GM18868 (cell line): ENCODE measurements around the gene PGF.
"Not testable (repeated sequence)": the region's sequence is repeated elsewhere in the genome, so short reads cannot be mapped to it uniquely, and the experiment has no call there.

Experiments
- ATAC-seq: cut with Tn5 transposase; IDR thresholded peaks from one replicate; pipeline ENCODE4 v1.9.1; 2021; ENCODE audit warnings: mild to moderate bottlenecking, moderate library complexity; ENCODE audit not compliant: unreplicated experiment

Gene PGF

GRCh38 chr14:74945261-74945851, 10.0 kb downstream of the PGF start:
- no peak for ATAC-seq

GRCh38 chr14:74942608-74943007, 12.8 kb downstream of the PGF start:
- peak; percentile 44 for ATAC-seq

- ATAC-seq: peak; percentile 25
Measured at GRCh38 chr14:74942181-74942580, 13.2 kb downstream of the PGF start.

GRCh38 chr14:74941676-74942097, 13.7 kb downstream of the PGF start:
- peak; percentile 50 for ATAC-seq

- ATAC-seq: no peak
Measured at GRCh38 chr14:74940956-74941565, 14.3 kb downstream of the PGF start.

- ATAC-seq: no peak
Measured at GRCh38 chr14:74938531-74939495, 16.6 kb downstream of the PGF start.

GRCh38 chr14:74937171-74937570, 18.2 kb downstream of the PGF start:
- no peak for ATAC-seq

GRCh38 chr14:74936731-74937130, 18.7 kb downstream of the PGF start:
- no peak for ATAC-seq

- no peak for ATAC-seq
Measured at GRCh38 chr14:74936151-74936550, 19.2 kb downstream of the PGF start.

GRCh38 chr14:74935360-74935680, 20.1 kb downstream of the PGF start:
- no peak for ATAC-seq

- no peak for ATAC-seq
Measured at GRCh38 chr14:74934476-74935359, 20.7 kb downstream of the PGF start.

- no peak for ATAC-seq
Measured at GRCh38 chr14:74934041-74934440, 21.4 kb downstream of the PGF start.

- not testable (repeated sequence) for ATAC-seq
Measured at GRCh38 chr14:74932936-74933335, 22.5 kb downstream of the PGF start.

GRCh38 chr14:74932401-74932901, 22.9 kb downstream of the PGF start:
- no peak for ATAC-seq

- ATAC-seq: not testable (repeated sequence)
Measured at GRCh38 chr14:74931744-74932143, 23.7 kb downstream of the PGF start.

GRCh38 chr14:74929242-74929641, 26.2 kb downstream of the PGF start:
- ATAC-seq: no peak

- ATAC-seq: no peak
Measured at GRCh38 chr14:74927225-74927624, 28.2 kb downstream of the PGF start.

GRCh38 chr14:74924061-74924460, 31.3 kb downstream of the PGF start:
- ATAC-seq: no peak

GRCh38 chr14:74922752-74923401, 32.5 kb downstream of the PGF start, which contains the start of gene RPS6KL1:
Gene RPS6KL1 (minus strand): TSS chr14:74923260. CDS start chr14:74921541, 1,719 bp downstream.
- peak; percentile 89 for ATAC-seq
